Activated CD4-positive, alpha-beta T cell treated with anti-CD3 and anti-CD28 coated beads, Interleukin-2, Interleukin-4, amounts not matched to agents 100 ng/mL and 50 ng/mL, durations not matched to agents 16 hours and 8 hours (primary cell): ENCODE data around the gene ALS2CL.

Source experiments
- DNase-seq: peaks from one replicate; pipeline ENCODE4 v3.0.0-alpha.2; 2020; ENCODE audit warnings: low spot score

Gene ALS2CL

DNA sequence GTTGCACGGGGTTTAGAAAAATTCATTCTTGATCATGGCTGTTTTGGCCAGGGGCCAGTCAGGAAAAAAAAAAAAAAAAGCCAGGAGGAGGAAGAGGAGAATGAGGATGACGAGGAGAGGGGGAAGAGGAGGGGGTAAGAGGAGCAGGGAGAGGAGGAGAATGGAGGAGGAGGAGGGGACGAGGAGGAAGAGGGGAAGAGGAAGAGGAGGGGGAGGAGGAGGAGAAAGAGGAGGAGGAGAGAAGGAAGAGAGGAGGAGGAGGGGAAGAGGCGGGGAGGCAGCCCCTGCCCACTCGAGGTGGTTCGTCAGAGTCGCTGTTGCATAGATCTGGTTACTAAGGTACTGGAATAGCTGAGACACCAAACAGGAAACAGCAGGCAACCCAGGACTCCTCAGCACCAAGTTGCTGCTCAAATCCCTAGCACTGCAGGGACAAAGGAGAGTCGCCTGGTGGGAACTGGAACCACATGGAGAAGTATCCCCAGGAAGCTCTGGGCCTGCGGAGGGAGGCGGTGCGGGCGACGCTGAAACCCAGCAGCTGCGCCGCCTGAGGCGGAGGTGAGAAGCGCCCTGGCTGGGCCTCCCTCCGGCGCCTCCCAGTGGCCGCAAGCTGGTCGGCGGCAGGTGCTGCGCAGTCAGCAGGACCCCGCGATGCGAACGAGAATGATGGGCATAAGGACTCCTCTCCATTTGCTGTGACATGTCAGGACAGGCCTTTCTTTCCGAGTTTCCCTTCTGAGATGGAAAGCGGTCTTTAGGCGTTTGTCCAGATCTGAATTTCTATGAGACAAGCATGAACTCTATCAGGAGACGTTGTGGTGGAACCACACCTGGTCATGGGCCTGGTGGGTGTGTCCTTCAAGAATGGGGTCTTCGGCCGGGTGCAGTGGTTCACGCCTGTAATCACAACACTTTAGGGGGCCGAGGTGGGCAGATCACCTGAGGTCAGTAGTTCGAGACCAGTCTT, 63.6 kb downstream of the ALS2CL start:
- DNase-seq = peak; percentile 77

- DNase-seq = no peak
Measured at GRCh38 chr3:46628901-46629369, 64.5 kb downstream of the ALS2CL start.

DNA sequence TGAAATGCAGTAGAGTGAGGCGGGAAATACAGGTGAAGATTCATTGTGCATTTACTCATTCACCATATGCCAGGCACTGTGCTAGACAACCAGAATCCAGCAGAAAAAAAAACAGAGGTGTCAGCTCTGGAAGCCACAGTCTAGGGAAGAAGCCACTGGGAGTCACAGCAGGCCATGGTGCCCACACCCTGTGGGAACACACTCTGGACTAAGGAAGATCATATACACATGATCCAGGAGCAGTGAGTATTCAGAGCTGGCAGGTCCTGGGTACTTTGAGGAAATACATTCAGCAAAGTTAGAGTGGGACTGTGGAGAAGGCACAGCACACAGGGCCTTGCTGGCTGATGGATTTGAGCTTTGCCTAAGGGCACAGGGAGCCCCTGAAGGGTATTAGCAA, 66.4 kb downstream of the ALS2CL start:
- DNase-seq = no peak

DNA sequence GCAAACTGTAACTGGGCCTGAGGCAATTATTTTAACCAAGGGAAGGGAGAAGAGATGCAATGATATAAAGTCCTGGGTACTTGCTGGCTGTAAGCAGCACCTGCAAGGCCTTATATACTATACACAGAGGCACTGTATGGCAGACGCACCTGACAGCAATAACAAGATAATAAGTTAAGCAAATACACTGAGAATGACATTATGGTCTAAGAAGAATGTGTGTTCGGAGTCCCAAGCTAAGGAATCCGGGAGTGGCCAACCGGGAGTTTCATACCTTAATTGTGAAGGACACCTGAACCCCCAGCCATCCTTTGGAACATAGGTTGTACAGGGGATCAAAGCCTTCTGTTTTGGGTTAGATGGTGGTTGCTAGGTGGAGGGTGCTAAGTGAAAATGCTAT, 67.4 kb downstream of the ALS2CL start:
- no peak for DNase-seq

GRCh38 chr3:46624975-46625490, 68.4 kb downstream of the ALS2CL start:
- DNase-seq = no peak

- no peak for DNase-seq
Measured at GRCh38 chr3:46624533-46624932, 68.9 kb downstream of the ALS2CL start.

DNA sequence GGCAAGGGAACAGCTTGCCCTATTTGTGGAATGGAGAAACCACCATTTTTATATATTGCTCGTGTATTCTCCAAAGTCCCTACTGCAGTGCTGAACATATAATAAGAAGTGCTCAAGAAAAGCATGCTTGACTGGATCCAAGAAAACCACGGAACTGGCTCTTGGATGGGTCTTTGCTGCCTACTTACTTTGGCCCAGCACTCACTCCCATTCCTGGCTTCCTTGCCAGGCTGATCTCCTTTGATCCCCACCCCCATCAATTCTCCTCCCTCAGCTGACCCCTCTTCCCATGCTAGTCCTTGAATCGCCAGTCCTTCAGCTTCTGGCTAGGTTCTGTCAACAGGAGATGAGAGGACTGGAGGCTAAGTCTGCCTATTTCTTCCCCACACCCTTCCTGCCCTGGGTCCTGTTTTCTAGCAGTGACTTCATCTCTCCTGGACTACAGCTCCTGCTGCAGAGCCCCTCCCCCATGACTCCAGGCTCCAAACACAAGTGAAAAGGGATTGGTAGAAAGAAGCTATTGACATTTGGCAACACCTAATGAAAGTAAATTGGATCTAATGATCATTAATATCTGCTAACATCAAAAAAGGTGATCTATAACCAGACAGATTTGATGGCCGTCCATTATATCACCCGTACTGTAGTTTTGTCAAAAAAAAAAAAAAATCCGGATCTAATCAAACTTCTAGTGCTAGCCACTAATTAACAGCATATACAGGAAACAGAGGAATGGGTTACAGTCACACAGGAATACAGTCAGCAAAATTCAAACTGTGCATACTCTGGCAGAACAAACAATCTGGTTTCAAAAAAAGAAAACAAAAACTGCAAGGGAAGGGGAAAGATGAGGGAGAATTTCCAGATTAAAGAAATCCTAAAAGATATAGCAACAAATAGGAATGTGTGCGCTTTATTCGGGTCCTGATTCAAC, 73.4 kb downstream of the ALS2CL start:
- DNase-seq = no peak
